Neural cell (in vitro differentiated cells): ENCODE data around the gene CDA. TPM values are rescaled to one million over a fixed set of nuclear protein-coding genes. Genes with fewer than 3 reads are reported as not detected.

ENCODE experiments used
- H2AFZ ChIP-seq: fragments of 200-600, 300-800 bp; sonication (generic), shearing (Covaris generic); 2 replicates; pipeline ENCODE4 v1.6.0; 2014; ENCODE audit warnings: low read depth, mild to moderate bottlenecking, antibody characterized with exemption, low read length, moderate library complexity
- H3F3A ChIP-seq: fragments of 200-600 bp; shearing (Covaris generic); 2 replicates; pipeline ENCODE4 v1.6.1; 2016; ENCODE audit warnings: mild to moderate bottlenecking, moderate library complexity, mixed read lengths, antibody characterized with exemption, low read length; ENCODE audit not compliant: insufficient read depth, poor library complexity, severe bottlenecking
- H3K27ac ChIP-seq: fragments of 200-600, 300-800 bp; sonication (generic), shearing (Covaris generic); 2 replicates; pipeline ENCODE4 v1.5.1; 2014; ENCODE audit warnings: mild to moderate bottlenecking, low read length, moderate library complexity
- H3K27me3 ChIP-seq: fragments of 300-800, 200-600 bp; sonication (generic), shearing (Covaris generic); 2 replicates; pipeline ENCODE4 v1.6.0; 2014; ENCODE audit warnings: mild to moderate bottlenecking, low read depth, low read length, moderate library complexity; ENCODE audit not compliant: insufficient read depth
- H3K36me3 ChIP-seq: fragments of 300-800, 200-600 bp; sonication (generic), shearing (Covaris generic); 2 replicates; pipeline ENCODE4 v1.5.1; 2014; ENCODE audit warnings: mild to moderate bottlenecking, antibody characterized with exemption, low read length, moderate library complexity; ENCODE audit not compliant: insufficient read depth
- H3K4me2 ChIP-seq: fragments of 300-800, 200-600 bp; sonication (generic), shearing (Covaris generic); 2 replicates; pipeline ENCODE4 v1.6.0; 2014; ENCODE audit warnings: mild to moderate bottlenecking, low read length
- H3K4me3 ChIP-seq: fragments of 300-800, 200-600 bp; sonication (generic), shearing (Covaris generic); 2 replicates; pipeline ENCODE4 v1.5.1; 2014; ENCODE audit warnings: mild to moderate bottlenecking, low read length, moderate library complexity
- H3K79me2 ChIP-seq: fragments of 200-600 bp; shearing (Covaris generic); replicated peaks from 2 replicates; pipeline ENCODE4 v1.6.0; 2014; ENCODE audit warnings: mild to moderate bottlenecking, low read length, moderate library complexity; ENCODE audit not compliant: insufficient read depth
- H3K9ac ChIP-seq: fragments of 300-800, 200-600 bp; sonication (generic), shearing (Covaris generic); 2 replicates; pipeline ENCODE4 v1.6.1; 2016; ENCODE audit warnings: mild to moderate bottlenecking, low read length, mixed read lengths
- H3K9me2 ChIP-seq: fragments of 200-600 bp; shearing (Covaris generic); 2 replicates; pipeline ENCODE4 v1.6.1; 2016; ENCODE audit warnings: mild to moderate bottlenecking, low read length, mixed read lengths; ENCODE audit not compliant: insufficient read depth
- H3K9me3 ChIP-seq: fragments of 200-600, 300-800 bp; sonication (generic), shearing (Covaris generic); 2 replicates; pipeline ENCODE4 v1.6.1; 2016; ENCODE audit warnings: mild to moderate bottlenecking, mixed run types, low read length, moderate library complexity, mixed read lengths
- H4K20me1 ChIP-seq: fragments of 200-600 bp; shearing (Covaris generic); 2 replicates; pipeline ENCODE4 v1.6.1; 2016; ENCODE audit warnings: mild to moderate bottlenecking, mixed run types; ENCODE audit not compliant: insufficient read depth
- EP300 ChIP-seq: fragments of 450-650 bp; conservative IDR thresholded peaks from 2 replicates; pipeline ENCODE4 v1.6.1; 2014; ENCODE audit warnings: antibody characterized with exemption, mild to moderate bottlenecking, moderate library complexity; ENCODE audit not compliant: poor library complexity, severe bottlenecking
- EZH2 ChIP-seq: fragments of 200-600, 300-800 bp; shearing (Covaris generic), sonication (generic); IDR thresholded peaks from 2 replicates; pipeline ENCODE4 v1.6.1; 2014; ENCODE audit warnings: antibody characterized with exemption, low read length, borderline replicate concordance, mild to moderate bottlenecking; ENCODE audit not compliant: insufficient read depth, poor library complexity, severe bottlenecking
- MXI1 ChIP-seq: fragments of 450-650 bp; conservative IDR thresholded peaks from 2 replicates; pipeline ENCODE4 v1.6.1; 2014; ENCODE audit warnings: antibody characterized with exemption, mild to moderate bottlenecking; ENCODE audit not compliant: poor library complexity, severe bottlenecking
- POLR2AphosphoS5 ChIP-seq: IDR thresholded peaks from 2 replicates; pipeline ENCODE4 v1.6.1; 2012
- RAD21 ChIP-seq: fragments of 450-650 bp; conservative IDR thresholded peaks from 2 replicates; pipeline ENCODE4 v1.6.1; 2014; ENCODE audit warnings: antibody characterized with exemption, mild to moderate bottlenecking, moderate library complexity
- SMC3 ChIP-seq: fragments of 450-650 bp; conservative IDR thresholded peaks from 2 replicates; pipeline ENCODE4 v1.6.1; 2014; ENCODE audit warnings: antibody characterized with exemption, mild to moderate bottlenecking, moderate library complexity; ENCODE audit not compliant: poor library complexity
- TAF1 ChIP-seq: IDR thresholded peaks from 2 replicates; pipeline ENCODE4 v1.6.1; 2012; ENCODE audit warnings: low read depth
- polyA plus RNA-seq: library from polyadenylated mRNA; depleted of rRNA; stranded (reverse); fragments of >200 nt; gene quantifications from 2 replicates; pipeline ENCODE4 v1.2.3, GENCODE V29; 2014
- TF ChIP-seq, protein P1 (sequence below): fragments of 450-650 bp; IDR thresholded peaks from 2 replicates; pipeline ENCODE4 v1.5.1; 2014; ENCODE audit warnings: antibody characterized with exemption, mild to moderate bottlenecking, moderate library complexity; ENCODE audit not compliant: poor library complexity, severe bottlenecking
- TF ChIP-seq, protein P2 (sequence below): IDR thresholded peaks from 2 replicates; pipeline ENCODE4 v1.6.1; 2012; ENCODE audit warnings: borderline replicate concordance

CDA gene
- polyA plus RNA-seq, 1 donor from 2014 or later, result not detected

DNA sequence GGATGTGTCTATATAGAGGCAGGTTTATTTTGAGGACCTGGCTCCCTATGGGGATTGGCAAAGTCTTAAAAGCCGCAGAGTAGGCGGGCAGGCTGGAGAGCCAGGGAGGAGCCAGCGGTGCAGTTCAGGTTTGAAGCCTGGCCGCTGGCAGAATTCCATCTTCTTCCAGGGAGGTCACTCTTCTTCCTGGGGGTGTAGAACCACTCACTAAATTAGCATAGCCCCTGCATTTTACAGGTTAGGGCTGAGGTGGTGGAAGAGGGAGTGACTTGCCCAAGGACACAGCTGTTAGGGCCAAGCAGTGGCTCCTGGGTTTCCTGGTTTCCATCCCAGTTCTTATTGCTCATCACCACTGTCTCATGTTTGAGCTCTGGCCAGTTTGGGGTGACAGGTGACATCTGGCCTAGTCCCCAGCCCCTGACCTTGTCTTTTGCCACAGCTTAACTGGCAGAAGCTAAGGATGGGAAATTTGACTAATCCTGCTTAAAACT is 45.7 kb downstream of the CDA start:
- H3K9ac ChIP-seq, result peak overlapping the region; percentile 93
- H3K4me2 ChIP-seq, result peak overlapping the region; percentile 94
- H3K9me2 ChIP-seq, result no peaks in the 10 kb centered on the region
- H3F3A ChIP-seq, result no peaks in the 10 kb centered on the region
- H3K27ac ChIP-seq, result peak overlapping the region; percentile 83
- H4K20me1 ChIP-seq, result no peaks in the 10 kb centered on the region
- H3K36me3 ChIP-seq, result no peaks in the 10 kb centered on the region
- H2AFZ ChIP-seq, result no peak overlapping the region
- H3K79me2 ChIP-seq, result no peaks in the 10 kb centered on the region
- H3K27me3 ChIP-seq, result no peaks in the 10 kb centered on the region
- TF ChIP-seq TAF1 (no peak), EZH2 (no peak), SMC3 (no peak), MXI1 (no peak), RAD21 (no peak), POLR2AphosphoS5 (no peak), EP300 (no peak)
- TF ChIP-seq, protein P1, sequence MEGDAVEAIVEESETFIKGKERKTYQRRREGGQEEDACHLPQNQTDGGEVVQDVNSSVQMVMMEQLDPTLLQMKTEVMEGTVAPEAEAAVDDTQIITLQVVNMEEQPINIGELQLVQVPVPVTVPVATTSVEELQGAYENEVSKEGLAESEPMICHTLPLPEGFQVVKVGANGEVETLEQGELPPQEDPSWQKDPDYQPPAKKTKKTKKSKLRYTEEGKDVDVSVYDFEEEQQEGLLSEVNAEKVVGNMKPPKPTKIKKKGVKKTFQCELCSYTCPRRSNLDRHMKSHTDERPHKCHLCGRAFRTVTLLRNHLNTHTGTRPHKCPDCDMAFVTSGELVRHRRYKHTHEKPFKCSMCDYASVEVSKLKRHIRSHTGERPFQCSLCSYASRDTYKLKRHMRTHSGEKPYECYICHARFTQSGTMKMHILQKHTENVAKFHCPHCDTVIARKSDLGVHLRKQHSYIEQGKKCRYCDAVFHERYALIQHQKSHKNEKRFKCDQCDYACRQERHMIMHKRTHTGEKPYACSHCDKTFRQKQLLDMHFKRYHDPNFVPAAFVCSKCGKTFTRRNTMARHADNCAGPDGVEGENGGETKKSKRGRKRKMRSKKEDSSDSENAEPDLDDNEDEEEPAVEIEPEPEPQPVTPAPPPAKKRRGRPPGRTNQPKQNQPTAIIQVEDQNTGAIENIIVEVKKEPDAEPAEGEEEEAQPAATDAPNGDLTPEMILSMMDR, result no peak
- TF ChIP-seq, protein P2, sequence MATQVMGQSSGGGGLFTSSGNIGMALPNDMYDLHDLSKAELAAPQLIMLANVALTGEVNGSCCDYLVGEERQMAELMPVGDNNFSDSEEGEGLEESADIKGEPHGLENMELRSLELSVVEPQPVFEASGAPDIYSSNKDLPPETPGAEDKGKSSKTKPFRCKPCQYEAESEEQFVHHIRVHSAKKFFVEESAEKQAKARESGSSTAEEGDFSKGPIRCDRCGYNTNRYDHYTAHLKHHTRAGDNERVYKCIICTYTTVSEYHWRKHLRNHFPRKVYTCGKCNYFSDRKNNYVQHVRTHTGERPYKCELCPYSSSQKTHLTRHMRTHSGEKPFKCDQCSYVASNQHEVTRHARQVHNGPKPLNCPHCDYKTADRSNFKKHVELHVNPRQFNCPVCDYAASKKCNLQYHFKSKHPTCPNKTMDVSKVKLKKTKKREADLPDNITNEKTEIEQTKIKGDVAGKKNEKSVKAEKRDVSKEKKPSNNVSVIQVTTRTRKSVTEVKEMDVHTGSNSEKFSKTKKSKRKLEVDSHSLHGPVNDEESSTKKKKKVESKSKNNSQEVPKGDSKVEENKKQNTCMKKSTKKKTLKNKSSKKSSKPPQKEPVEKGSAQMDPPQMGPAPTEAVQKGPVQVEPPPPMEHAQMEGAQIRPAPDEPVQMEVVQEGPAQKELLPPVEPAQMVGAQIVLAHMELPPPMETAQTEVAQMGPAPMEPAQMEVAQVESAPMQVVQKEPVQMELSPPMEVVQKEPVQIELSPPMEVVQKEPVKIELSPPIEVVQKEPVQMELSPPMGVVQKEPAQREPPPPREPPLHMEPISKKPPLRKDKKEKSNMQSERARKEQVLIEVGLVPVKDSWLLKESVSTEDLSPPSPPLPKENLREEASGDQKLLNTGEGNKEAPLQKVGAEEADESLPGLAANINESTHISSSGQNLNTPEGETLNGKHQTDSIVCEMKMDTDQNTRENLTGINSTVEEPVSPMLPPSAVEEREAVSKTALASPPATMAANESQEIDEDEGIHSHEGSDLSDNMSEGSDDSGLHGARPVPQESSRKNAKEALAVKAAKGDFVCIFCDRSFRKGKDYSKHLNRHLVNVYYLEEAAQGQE, result no peak
- no peaks in the 10 kb centered on the region for H3K9me3 ChIP-seq
- peak overlapping the region; percentile 67 for H3K4me3 ChIP-seq

DNA sequence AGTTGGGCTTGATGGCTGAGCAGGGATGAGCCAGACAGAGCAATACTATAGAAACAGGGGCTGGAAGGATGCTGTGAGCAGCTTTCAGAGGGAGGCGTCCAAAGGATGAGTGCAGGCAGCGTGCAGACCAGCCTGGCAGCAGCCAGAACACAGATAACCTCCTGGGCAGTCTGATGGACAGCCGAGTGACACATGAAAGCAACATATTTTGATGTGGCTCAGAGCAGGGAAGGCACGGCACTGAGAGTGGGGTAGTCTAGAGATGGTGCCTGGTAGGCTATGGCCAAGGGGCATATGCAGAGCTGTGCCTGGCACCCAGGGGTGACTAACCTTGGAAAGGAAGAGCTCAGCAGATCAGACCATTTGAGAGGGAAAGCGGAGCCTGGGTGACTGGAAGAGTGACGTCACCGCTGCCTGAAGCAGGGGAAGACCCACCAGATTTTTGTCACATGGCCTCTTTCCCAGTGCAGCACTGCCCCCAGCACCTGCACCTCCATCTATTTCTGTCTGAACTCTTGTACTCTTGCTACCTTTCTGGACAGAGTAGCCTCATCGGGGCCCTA is 48.0 kb downstream of the CDA start:
- Histone ChIP-seq H3K9ac (no peak overlapping the region), H3K27me3 (no peaks in the 10 kb centered on the region), H3K4me3 (no peak overlapping the region), H3K9me2 (no peaks in the 10 kb centered on the region), H3K9me3 (no peaks in the 10 kb centered on the region), H3K4me2 (no peak overlapping the region), H3F3A (no peaks in the 10 kb centered on the region), H3K79me2 (no peaks in the 10 kb centered on the region), H3K36me3 (no peaks in the 10 kb centered on the region), H3K27ac (no peak overlapping the region), H2AFZ (no peak overlapping the region), H4K20me1 (no peaks in the 10 kb centered on the region)
- TF ChIP-seq TAF1 (no peak), MXI1 (no peak), RAD21 (no peak), SMC3 (no peak), EZH2 (no peak), POLR2AphosphoS5 (no peak), EP300 (no peak)
- TF ChIP-seq, protein P2, result no peak
- TF ChIP-seq, protein P1, result no peak
